ENCODE results near the gene GLRB.
"Not testable (repeated sequence)": the region's sequence is repeated elsewhere in the genome, so short reads cannot be mapped to it uniquely, and the experiment has no call there.

The GLRB gene

GRCh38 chr4:157128395-157128794 is 52.4 kb downstream of the GLRB start:
- Histone ChIP-seq H3K4me1 (ENCODE audit: control insufficient read depth, insufficient read depth, low read length) (no peaks in the 10 kb centered on the region), H3K36me3 (ENCODE audit: control insufficient read depth, insufficient read depth, low read length, severe bottlenecking) (no peaks in the 10 kb centered on the region), H3K4me3 (ENCODE audit: low read length) (no peak overlapping the region), H3K27me3 (replicated peaks; ENCODE audit: control insufficient read depth, insufficient read depth, low read length) (no peaks in the 10 kb centered on the region), H3K9ac (ENCODE audit: low read length) (no peak overlapping the region), H3K9me3 (ENCODE audit: control insufficient read depth, low read length) (no peaks in the 10 kb centered on the region)
- peak; percentile 68 for DNase-seq (ENCODE audit: low read depth)

GRCh38 chr4:157141976-157142375 is 66.0 kb downstream of the GLRB start:
- Histone ChIP-seq H3K9ac (ENCODE audit: low read length) (no peak overlapping the region), H3K27me3 (replicated peaks; ENCODE audit: control insufficient read depth, insufficient read depth, low read length) (no peaks in the 10 kb centered on the region), H3K4me1 (ENCODE audit: control insufficient read depth, insufficient read depth, low read length) (peaks cover 39% of the 10 kb centered on the region), H3K9me3 (ENCODE audit: control insufficient read depth, low read length) (no peaks in the 10 kb centered on the region), H3K4me3 (ENCODE audit: low read length) (no peak overlapping the region), H3K36me3 (ENCODE audit: control insufficient read depth, insufficient read depth, low read length, severe bottlenecking) (no peaks in the 10 kb centered on the region)
- DNase-seq (ENCODE audit: low read depth), result peak; percentile 49

GRCh38 chr4:157143369-157143768 is 67.4 kb downstream of the GLRB start:
- peak; percentile 14 for DNase-seq (ENCODE audit: low read depth)
- Histone ChIP-seq H3K9ac (ENCODE audit: low read length) (no peak overlapping the region), H3K36me3 (ENCODE audit: control insufficient read depth, insufficient read depth, low read length, severe bottlenecking) (no peaks in the 10 kb centered on the region), H3K4me3 (ENCODE audit: low read length) (no peak overlapping the region), H3K9me3 (ENCODE audit: control insufficient read depth, low read length) (no peaks in the 10 kb centered on the region), H3K27me3 (replicated peaks; ENCODE audit: control insufficient read depth, insufficient read depth, low read length) (no peaks in the 10 kb centered on the region), H3K4me1 (ENCODE audit: control insufficient read depth, insufficient read depth, low read length) (peaks cover 39% of the 10 kb centered on the region)

GRCh38 chr4:157151711-157152110 is 75.8 kb downstream of the GLRB start:
- no peak overlapping the region for H3K4me3 ChIP-seq (ENCODE audit: low read length)
- no peaks in the 10 kb centered on the region for H3K36me3 ChIP-seq (ENCODE audit: control insufficient read depth, insufficient read depth, low read length, severe bottlenecking)
- H3K9ac ChIP-seq (ENCODE audit: low read length), result no peak overlapping the region
- no peaks in the 10 kb centered on the region for H3K9me3 ChIP-seq (ENCODE audit: control insufficient read depth, low read length)
- peaks cover 12% of the 10 kb centered on the region for H3K4me1 ChIP-seq (ENCODE audit: control insufficient read depth, insufficient read depth, low read length)
- H3K27me3 ChIP-seq (replicated peaks; ENCODE audit: control insufficient read depth, insufficient read depth, low read length), result no peaks in the 10 kb centered on the region
- peak; percentile 19 for DNase-seq (ENCODE audit: low read depth)

GRCh38 chr4:157165935-157166610 is 90.1 kb downstream of the GLRB start:
- no peaks in the 10 kb centered on the region for H3K27me3 ChIP-seq (replicated peaks; ENCODE audit: control insufficient read depth, insufficient read depth, low read length)
- no peak overlapping the region for H3K4me3 ChIP-seq (ENCODE audit: low read length)
- H3K9me3 ChIP-seq (ENCODE audit: control insufficient read depth, low read length), result no peaks in the 10 kb centered on the region
- DNase-seq (ENCODE audit: low read depth), result no peak
- no peaks in the 10 kb centered on the region for H3K36me3 ChIP-seq (ENCODE audit: control insufficient read depth, insufficient read depth, low read length, severe bottlenecking)
- H3K4me1 ChIP-seq (ENCODE audit: control insufficient read depth, insufficient read depth, low read length), result no peaks in the 10 kb centered on the region
- no peak overlapping the region for H3K9ac ChIP-seq (ENCODE audit: low read length)

- Histone ChIP-seq H3K9ac (ENCODE audit: low read length) (no peak overlapping the region), H3K36me3 (ENCODE audit: control insufficient read depth, insufficient read depth, low read length, severe bottlenecking) (no peaks in the 10 kb centered on the region), H3K27me3 (replicated peaks; ENCODE audit: control insufficient read depth, insufficient read depth, low read length) (no peaks in the 10 kb centered on the region), H3K9me3 (ENCODE audit: control insufficient read depth, low read length) (no peaks in the 10 kb centered on the region), H3K4me3 (ENCODE audit: low read length) (no peak overlapping the region), H3K4me1 (ENCODE audit: control insufficient read depth, insufficient read depth, low read length) (no peaks in the 10 kb centered on the region)
- peak; percentile 12 for DNase-seq (ENCODE audit: low read depth)
Observed at GRCh38 chr4:157170321-157170720, 94.4 kb downstream of the GLRB start.

- no peaks in the 10 kb centered on the region for H3K4me1 ChIP-seq (ENCODE audit: control insufficient read depth, insufficient read depth, low read length)
- DNase-seq (ENCODE audit: low read depth), result peak; percentile 13
- no peaks in the 10 kb centered on the region for H3K9me3 ChIP-seq (ENCODE audit: control insufficient read depth, low read length)
Observed at GRCh38 chr4:157172011-157172410, 96.1 kb downstream of the GLRB start.

GRCh38 chr4:157180268-157180667 is 104.3 kb downstream of the GLRB start:
- not testable (repeated sequence) for H3K27me3 ChIP-seq (replicated peaks; ENCODE audit: control insufficient read depth, insufficient read depth, low read length); H3K9me3 ChIP-seq (ENCODE audit: control insufficient read depth, low read length); H3K4me3 ChIP-seq (ENCODE audit: low read length); DNase-seq (ENCODE audit: low read depth); H3K36me3 ChIP-seq (ENCODE audit: control insufficient read depth, insufficient read depth, low read length, severe bottlenecking); H3K4me1 ChIP-seq (ENCODE audit: control insufficient read depth, insufficient read depth, low read length); H3K9ac ChIP-seq (ENCODE audit: low read length)

More at GRCh38 chr4:157172011-157172410, 96.1 kb downstream of the GLRB start:
- Histone ChIP-seq H3K4me3 (ENCODE audit: low read length) (no peak overlapping the region), H3K9ac (ENCODE audit: low read length) (no peak overlapping the region), H3K27me3 (replicated peaks; ENCODE audit: control insufficient read depth, insufficient read depth, low read length) (no peaks in the 10 kb centered on the region), H3K36me3 (ENCODE audit: control insufficient read depth, insufficient read depth, low read length, severe bottlenecking) (no peaks in the 10 kb centered on the region)

GRCh38 chr4:157184300-157184699 is 108.3 kb downstream of the GLRB start:
- no peak overlapping the region for H3K9ac ChIP-seq (ENCODE audit: low read length)
- H3K27me3 ChIP-seq (replicated peaks; ENCODE audit: control insufficient read depth, insufficient read depth, low read length), result no peaks in the 10 kb centered on the region
- no peaks in the 10 kb centered on the region for H3K4me1 ChIP-seq (ENCODE audit: control insufficient read depth, insufficient read depth, low read length)
- H3K4me3 ChIP-seq (ENCODE audit: low read length), result no peak overlapping the region
- H3K36me3 ChIP-seq (ENCODE audit: control insufficient read depth, insufficient read depth, low read length, severe bottlenecking), result no peaks in the 10 kb centered on the region
- H3K9me3 ChIP-seq (ENCODE audit: control insufficient read depth, low read length), result no peaks in the 10 kb centered on the region
- no peak for DNase-seq (ENCODE audit: low read depth)

GRCh38 chr4:157185363-157185762 is 109.4 kb downstream of the GLRB start:
- Histone ChIP-seq H3K9ac (ENCODE audit: low read length) (no peak overlapping the region), H3K27me3 (replicated peaks; ENCODE audit: control insufficient read depth, insufficient read depth, low read length) (no peaks in the 10 kb centered on the region), H3K4me3 (ENCODE audit: low read length) (no peak overlapping the region), H3K9me3 (ENCODE audit: control insufficient read depth, low read length) (no peaks in the 10 kb centered on the region), H3K4me1 (ENCODE audit: control insufficient read depth, insufficient read depth, low read length) (no peaks in the 10 kb centered on the region), H3K36me3 (ENCODE audit: control insufficient read depth, insufficient read depth, low read length, severe bottlenecking) (no peaks in the 10 kb centered on the region)
- DNase-seq (ENCODE audit: low read depth), result peak; percentile 6

- Histone ChIP-seq H3K9ac (ENCODE audit: low read length) (no peak overlapping the region), H3K9me3 (ENCODE audit: control insufficient read depth, low read length) (no peaks in the 10 kb centered on the region), H3K4me3 (ENCODE audit: low read length) (no peak overlapping the region), H3K4me1 (ENCODE audit: control insufficient read depth, insufficient read depth, low read length) (no peaks in the 10 kb centered on the region), H3K36me3 (ENCODE audit: control insufficient read depth, insufficient read depth, low read length, severe bottlenecking) (no peaks in the 10 kb centered on the region), H3K27me3 (replicated peaks; ENCODE audit: control insufficient read depth, insufficient read depth, low read length) (no peaks in the 10 kb centered on the region)
- no peak for DNase-seq (ENCODE audit: low read depth)
Observed at GRCh38 chr4:157195374-157195773, 119.4 kb downstream of the GLRB start.

GRCh38 chr4:157196046-157196445 is 120.1 kb downstream of the GLRB start:
- no peak for DNase-seq (ENCODE audit: low read depth)
- H3K4me3 ChIP-seq (ENCODE audit: low read length), result no peak overlapping the region
- H3K9me3 ChIP-seq (ENCODE audit: control insufficient read depth, low read length), result no peaks in the 10 kb centered on the region
- H3K9ac ChIP-seq (ENCODE audit: low read length), result no peak overlapping the region
- no peaks in the 10 kb centered on the region for H3K27me3 ChIP-seq (replicated peaks; ENCODE audit: control insufficient read depth, insufficient read depth, low read length)
- no peaks in the 10 kb centered on the region for H3K36me3 ChIP-seq (ENCODE audit: control insufficient read depth, insufficient read depth, low read length, severe bottlenecking)
- no peaks in the 10 kb centered on the region for H3K4me1 ChIP-seq (ENCODE audit: control insufficient read depth, insufficient read depth, low read length)
